Endothelial cell of hepatic sinusoid (primary cell): ENCODE measurements around the gene KIDINS220.

ENCODE experiments used
- in situ Hi-C: cut with HindIII; loops from 2 replicates; pipeline ENCODE4 v1.10.0; 2017; ENCODE audit warnings: low sequenced_read_pairs

KIDINS220 gene

DNA sequence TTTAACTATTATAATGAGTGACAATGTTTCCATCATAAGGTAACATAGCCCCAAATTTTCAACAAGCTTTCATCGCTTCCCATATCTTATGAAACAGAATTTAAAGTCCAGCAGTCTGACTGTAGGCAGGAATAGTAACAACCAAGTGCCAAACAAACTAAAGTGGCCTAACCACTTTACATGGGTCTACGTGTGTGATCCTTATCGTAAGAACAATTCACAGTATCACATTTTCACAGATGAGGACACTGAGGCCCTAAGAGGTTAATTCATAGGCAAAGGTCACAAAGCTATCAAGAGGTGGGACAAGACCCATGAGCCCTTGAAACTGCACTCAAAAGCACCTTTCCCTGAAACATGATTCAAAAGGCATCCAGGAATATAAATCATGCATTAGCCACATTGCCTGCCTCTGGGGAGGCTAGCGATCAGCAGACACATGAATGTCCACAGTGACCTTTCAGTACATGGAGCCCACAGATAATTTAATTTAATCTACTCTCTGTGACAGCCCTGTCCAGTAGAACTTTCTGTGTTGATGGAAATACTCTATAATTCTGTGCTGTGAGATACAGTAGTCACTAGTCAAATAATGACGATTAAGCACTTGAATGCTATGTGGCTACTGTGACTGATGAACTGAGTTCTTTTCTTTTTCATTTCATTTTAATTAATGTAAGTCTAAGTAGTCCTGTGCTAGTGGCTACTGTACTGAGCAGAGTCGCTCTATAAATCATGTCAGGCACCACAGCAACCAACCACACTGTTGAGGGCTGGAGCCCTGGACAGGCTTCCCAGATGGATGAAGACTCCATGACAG lies 30.3 kb downstream of the KIDINS220 start:
- in situ Hi-C loops, result no loop called here

DNA sequence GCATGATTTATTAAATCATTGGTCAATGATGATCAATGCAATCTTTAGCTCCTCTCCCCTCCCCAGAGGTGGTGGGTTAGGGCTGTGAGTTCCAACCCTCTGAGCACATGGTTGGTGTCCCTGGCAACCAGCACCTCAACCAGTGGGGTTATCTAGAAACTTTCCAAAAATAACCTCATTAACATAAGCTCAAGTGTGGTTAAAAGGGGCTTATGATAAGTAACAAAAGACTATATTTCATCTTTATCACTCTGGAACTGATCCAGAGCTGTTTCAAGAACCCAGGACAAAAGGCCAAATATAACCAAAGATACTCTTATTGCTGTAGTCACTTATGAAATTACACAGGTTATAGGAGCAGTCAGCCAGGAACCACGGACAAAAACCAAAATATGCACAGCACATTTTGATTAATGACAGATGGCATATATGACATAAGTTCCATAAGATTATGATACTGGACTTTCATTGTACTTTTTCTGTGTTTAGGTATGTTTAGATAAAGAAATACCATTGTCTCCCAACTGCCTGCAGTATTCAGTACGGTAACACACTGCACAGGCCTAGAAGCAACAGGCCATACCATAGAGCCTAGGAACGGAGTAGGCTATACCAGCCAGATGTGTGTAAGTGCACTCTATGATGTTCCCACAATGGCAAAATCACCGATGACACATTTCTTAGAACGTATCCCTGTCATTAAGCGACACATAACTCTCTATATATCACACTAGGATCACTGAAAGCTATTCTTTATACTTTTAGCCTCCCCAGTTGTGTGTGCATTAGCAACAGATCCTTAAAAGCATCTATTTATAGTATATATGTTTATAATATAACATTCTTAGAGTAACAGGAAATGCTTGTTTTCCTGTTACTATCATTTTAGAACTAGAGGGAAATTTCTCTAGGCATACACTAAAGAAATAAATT lies 31.9 kb downstream of the KIDINS220 start:
- in situ Hi-C loops, result no loop called here

DNA sequence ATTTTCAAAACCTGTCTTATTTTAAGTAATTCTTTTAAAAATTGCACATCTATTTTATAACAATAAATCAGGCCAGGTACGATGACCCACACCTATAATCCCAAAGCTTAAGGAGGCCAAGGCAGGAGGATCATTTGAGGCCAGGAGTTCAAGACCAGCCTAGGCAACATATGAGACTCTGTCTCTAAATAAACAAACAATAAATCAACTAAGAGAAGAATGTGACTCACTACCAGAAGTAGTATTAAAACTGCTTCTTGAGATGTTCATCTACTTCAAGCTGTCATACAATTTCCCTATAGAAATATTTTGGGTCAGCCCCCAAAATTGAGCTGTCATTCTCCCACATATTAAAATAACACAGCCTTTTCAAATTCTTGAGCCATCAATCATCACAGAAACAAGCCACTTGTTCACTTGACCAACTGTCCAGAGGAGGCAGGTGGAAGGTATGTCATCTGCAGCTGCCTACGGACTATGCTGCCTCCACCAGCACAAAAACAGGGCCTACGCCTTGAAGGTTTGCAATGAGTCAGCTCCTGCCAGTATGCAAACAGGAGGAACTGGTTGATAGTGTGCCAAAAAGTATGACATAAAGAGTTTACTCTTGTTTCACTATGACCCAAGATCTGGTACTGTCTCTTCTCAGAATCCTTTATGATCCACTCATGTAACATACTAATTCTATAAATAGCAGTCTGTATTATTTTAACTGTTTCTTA lies 33.6 kb downstream of the KIDINS220 start:
- in situ Hi-C loops, result no loop called here

DNA sequence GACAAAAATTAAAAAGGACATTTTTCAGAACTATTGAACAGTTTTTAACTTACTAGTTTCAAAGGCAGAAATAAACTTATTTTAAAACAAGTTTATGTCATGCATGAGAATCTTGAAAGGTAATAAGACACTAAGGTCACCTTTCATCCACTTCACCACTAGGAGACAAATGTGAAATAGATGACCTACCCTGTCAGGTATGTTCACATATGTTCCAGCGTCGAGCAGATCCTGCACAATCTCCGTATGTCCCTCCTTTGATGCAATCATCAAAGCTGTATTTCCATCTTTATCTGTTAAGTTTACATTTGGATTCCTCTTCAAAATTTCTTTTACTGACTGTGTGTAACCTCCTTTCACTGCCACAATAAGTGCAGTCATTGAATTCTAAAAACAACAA lies 34.7 kb downstream of the KIDINS220 start:
- in situ Hi-C loops, result no loop called here

DNA sequence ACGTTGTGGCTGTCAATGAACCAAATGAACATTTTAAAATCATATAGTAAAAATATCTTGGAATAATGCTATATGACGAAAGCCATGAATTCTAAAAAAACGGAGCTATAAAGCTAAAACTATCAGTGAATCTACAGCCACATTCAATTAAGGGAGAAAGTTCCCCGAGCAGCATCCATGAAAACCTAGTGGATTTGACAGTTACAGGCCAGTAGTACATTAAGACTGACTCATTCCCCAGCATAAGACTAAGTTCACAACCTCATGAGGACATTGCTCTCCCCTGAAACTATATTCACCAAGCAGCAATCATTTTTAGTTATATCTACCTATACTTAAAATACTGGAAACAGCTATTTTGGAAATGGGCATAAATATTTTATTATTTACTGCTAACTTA lies 36.6 kb downstream of the KIDINS220 start:
- in situ Hi-C loops, result no loop called here

DNA sequence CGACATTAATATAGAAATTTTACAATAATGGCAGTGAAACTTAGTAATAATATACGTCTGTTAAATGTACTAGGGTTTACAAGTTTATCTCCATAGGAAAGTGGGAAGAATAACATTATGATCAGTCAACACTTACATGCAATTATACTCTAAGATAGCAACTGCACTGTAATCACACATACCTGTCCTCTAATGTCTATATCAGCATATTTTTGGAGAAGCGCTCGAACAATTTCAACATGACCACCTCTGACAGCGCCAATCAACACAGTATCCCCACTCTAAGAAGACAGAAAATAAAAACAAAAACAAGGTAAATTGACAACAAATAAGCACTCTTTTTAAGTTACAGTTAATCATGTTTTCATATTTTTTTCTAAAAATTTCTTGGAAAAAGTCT lies 37.2 kb downstream of the KIDINS220 start:
- in situ Hi-C loops, result no loop called here

DNA sequence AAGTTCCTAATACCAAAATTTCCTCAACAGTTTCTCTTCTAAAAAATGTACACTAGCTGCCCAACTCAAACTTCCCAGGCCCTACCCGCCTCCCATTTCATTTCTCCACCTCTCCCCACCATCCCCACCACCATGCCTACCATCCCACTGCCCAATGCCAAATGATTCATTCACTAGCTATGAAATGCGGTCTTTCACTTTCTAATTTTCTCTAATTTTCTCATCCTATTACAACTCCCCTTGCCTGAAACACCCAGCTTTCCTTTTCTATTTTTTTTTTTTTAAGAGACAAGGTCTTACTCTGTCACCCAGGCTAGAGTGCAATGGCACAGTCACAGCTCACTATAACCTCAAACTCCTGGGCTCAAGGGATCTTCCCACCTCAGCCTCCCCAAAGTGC lies 38.4 kb downstream of the KIDINS220 start:
- in situ Hi-C loops, result no loop called here

DNA sequence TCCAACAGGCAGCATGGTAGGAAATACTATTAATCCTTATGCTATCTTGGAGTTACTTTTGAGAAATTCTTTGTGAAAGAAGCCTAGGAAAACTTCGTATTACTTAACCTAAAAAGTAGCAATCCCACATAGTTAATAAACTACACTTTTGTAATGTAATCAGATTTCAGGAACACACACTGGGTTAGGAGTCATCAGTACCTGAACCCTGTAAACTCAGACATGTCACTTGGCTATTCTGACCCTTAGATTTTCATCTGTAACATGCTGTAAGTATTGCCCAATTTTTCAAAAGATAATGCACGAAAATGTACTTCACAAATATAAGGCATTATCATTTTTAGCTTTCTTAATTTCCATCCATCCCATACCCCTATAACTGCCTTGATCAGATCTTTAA lies 39.0 kb downstream of the KIDINS220 start:
- in situ Hi-C loops, result no loop called here

DNA sequence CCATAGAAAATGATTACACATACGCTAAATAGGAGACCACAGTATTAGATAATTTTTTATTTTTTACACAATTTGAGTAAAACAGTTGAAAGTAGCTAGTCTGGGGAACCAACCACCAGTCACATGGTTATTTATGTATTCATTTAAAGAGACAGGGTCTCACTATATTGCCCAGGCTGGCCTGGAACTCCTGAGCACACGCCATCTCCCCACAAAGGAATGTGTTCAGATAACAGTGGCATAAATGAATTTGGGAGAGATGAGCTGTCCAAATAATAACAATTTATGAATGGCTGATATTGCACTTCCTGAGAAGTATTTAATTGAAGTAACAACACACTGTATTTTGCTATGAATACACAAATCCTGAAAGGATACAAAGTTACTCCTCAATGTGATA lies 39.7 kb downstream of the KIDINS220 start:
- in situ Hi-C loops, result no loop called here

DNA sequence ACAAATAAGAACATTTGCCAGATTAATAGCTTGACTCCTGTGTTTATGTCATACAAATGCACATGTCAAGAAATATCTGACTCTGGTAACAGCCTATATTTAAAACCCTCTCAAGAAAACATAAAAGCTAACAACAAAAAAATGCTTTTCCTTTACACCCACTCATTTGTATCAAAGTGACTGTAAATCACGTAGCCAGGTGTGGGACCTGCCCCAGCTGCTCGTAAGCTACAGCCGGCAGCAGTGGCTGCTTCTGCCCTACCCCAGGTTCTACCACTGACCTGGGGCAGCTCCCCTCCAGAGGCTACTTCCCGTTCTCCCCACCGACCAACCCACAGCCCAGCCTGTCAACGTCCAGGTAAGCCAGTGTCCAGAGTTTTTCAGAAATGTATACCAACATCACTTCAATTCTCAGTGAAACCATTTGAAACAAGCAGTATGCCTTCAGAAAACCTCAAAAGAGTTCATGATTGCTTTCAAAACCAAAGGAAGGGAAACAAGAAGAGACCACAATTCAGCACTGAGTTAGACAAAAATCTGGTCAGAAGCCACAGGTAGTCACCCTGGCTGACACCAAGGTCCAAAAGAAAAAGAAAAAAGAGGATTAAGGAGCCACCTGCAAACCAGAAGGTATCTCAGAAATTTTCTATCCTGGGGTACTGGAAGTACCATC lies 40.4 kb downstream of the KIDINS220 start:
- in situ Hi-C loops, result no loop called here

DNA sequence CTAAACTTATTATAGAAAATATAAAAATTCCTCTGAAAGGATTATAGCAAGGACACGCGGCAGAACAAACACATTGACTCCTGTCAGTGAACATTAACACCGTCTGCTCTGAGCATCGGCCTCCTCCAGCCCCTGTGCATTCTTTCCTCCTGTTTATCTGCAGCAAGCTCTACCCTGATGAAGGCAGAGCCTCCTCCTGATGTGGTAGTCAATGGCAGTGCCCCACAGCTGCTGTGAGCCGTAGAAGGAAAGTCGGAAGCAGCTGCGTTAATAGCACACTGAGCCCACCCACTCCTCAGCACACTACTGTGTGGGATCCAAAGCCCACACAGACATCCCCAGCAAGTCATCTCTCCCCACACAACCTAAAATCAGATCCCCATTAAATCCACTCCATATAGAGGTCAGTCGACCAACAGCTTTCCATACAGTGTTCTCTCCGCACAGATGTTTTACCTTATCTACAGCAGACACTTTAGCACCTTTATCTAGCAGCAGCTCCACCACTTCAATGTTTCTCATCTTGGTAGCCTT lies 41.0 kb downstream of the KIDINS220 start:
- in situ Hi-C loops, result no loop called here

DNA sequence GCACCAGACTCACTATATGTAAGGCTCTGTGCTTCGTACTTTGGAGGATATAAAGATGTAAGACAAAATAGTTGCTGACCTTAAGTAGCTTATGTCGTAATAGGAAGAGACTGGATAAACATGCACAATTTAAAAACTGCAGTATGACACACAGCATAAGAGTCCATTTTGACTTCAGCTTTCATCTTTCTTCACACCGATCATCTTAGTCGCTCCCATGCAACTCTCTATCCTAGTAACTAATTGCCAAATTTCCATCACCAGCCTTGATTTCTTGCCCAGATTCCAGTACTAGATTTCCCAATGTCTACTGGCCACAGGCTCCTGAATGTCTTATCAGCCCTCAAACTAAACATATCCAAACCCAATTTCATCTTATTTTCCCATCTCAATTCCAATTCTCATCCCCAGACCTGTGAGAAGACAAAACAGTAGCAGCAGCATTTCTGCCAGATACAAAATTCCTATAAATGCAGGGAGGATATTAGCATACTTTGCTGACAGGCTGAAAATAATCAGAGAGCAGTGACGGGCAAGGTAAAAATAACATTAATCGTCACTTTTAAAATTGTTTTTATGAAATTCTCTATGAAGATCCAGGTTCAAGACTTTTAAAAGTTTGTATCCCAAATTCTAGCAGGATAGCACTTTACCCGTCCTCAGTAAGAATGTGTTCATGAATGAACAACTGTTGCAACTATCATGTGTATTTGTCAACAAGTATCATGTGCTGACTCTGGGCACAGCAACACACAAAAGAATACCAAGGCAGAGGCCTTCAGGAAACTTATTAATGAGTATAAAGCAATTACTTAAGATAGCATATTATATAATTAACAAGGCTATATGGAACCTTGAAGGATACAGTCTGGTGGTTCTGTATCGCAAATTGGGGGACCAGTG lies 42.2 kb downstream of the KIDINS220 start:
- in situ Hi-C loops, result no loop called here

DNA sequence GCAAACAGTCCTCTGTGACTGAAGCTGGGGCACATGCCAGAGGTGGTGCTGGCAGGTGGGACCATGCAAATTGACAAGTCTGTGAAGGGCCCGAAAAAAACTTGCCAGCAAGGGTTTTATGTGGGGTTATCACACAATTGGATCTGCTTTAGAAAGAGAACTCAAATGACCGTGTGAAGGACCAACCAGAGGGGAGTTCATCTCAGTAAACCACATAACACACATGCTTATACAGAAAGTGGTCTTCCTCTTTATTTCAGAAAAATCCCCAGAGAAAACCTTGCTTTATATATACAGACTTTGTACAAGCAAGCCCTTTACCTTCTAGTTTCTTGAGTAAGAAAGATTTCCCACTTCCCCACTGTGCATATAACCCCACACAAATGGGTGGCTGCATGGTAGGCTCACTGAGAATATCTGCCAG lies 46.7 kb downstream of the KIDINS220 start:
- in situ Hi-C loops, result no loop called here

DNA sequence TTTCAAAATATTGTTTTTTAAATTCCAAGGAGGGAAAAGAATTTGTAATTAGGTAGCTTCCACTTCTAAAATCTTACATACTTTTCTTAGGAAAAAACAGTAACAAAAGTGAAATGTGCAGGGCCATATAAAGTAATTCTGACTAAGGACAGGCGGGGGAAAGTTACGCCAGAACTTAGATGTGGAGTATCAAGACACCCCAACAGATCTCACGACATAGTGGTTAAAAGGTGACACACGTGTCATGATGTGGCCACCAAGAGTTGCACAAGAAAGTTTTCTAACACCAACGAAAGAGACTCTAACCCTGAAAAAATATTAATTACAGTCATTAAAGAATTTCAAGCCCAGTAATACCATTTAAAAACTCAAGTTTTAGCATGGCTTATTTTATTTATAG lies 51.0 kb downstream of the KIDINS220 start:
- in situ Hi-C loops, result no loop called here

DNA sequence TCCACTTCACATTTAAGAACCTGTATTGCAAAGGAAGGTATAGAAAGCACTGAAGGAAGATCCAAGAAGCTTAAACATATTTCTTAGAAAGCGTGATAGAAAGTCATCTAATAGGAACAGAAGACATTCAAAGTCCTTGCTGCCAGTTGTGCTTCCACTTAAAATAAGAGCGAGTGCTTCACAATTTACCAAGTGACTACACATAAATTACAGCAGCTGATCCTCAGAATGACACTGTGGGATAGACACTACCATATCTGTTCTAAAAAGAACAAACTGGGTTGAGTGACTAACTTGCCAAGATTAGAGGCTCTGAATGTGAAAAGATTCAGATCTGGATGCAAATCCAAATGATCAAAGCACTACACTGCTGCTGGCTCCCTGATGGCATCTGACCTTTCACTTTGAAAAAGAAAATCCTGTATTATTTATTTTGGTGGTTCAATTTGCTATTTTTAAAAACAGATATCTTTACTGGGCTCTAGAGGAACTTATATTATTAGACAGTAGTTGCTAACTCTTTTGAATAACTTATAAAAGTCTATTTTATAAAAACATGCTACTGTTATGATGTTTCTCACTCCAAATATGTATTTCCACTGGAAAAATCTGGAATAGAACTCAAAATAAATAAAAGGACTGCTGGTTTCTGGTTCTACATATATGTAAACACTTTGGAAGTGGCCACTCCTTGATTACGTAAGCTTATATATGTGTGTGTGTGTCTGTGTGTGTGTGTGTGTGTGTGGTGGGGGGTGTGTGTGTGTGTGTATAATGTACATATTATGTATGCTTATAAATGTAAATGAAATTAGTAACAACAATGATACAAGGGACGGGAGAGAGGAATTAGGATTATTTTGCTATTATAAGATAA lies 57.4 kb downstream of the KIDINS220 start:
- in situ Hi-C loops, result no loop called here

DNA sequence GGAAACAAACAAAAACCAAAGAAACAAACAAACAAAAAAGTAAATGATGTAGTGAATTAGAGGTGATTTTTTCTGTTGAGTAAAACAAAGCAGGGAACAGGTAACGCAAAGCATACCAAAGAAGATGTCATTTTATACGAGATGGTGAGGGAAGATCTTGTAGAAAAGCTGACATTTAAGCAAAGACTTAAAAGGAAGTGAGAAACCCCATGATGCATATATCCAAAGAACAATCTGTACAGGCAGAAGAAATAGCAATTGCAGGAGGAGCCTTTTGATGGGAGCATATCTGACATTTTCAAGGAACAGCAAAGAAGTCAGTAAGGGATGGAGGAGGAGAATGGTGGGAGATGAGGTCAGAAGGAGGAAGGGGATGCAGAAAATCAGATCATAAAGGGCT lies 63.0 kb downstream of the KIDINS220 start:
- in situ Hi-C loops, result no loop called here

DNA sequence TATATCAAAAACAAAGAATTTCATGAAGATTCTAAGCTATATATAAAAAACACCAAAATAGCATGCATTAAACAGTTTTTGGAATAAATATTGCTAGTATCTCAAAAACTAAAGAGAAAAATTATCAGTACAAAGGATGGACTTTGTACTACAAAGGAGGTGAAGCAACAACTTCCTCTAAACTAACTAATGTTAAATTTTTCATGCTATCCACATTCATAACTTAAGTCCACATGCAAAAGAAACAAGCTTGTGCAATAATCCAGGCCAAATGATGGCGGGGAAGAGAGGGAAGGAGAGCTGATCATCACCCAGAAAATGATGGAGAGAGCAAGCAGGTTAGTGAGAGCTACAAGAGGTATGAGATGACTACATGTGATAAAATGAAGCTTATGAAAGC lies 70.1 kb downstream of the KIDINS220 start:
- in situ Hi-C loops, result no loop called here

DNA sequence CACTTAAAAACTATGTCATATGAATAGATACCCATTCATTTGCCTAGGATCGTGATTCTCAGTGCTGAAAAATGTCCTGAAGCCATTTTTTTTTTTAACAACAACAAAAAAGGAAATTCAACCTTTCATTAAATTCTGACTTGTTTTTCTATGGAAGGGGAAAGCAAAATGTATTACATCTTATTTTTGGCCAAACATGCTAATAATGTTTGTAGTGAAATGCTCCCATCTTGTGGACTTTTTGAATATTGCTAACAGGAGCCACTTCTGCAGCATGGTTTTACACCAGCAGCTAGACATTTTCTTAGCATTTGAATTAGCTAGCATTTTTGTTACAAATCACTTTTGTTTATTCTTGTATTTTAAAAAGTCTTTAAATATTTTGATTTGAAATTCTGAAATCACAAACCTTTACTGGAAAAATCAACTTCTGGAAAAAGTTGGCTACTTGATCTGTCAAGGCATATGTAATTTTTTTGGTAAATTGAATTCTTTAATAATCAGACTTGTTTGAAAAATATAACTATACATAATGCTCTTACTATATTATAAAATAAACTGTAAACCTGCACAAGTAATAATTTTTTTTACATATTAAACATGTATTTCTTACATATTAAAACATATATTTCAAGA lies 75.8 kb downstream of the KIDINS220 start:
- in situ Hi-C loops, result no loop called here
